ENCODE results near the gene ANKS1A. TPM values are rescaled to one million over a fixed set of nuclear protein-coding genes. Genes with fewer than 3 reads are reported as not detected.

Gene ANKS1A
- total and polyA plus RNA-seq, 2 experiments from 2014 or later, result 3.2 to 4.4 TPM

GRCh38 chr6:34934516-34934915, 45.5 kb downstream of the ANKS1A start:
- no peaks in the 10 kb centered on the region for H3K9me3 ChIP-seq (ENCODE audit: low read depth)
- no peaks in the 10 kb centered on the region for H3F3A ChIP-seq (ENCODE audit: insufficient read depth)
- H2AFZ ChIP-seq, result no peak overlapping the region
- H3K9me2 ChIP-seq (ENCODE audit: insufficient read depth), result no peaks in the 10 kb centered on the region
- in situ Hi-C loops (cut with MboI), result no loop called here
- no peaks in the 10 kb centered on the region for H3K36me3 ChIP-seq (ENCODE audit: low read depth)
- no peaks in the 10 kb centered on the region for H3K27me3 ChIP-seq (replicated peaks; ENCODE audit: insufficient read depth)
- H3K4me2 ChIP-seq (ENCODE audit: unreplicated experiment), result no peak overlapping the region
- DNase-seq, result no peak
- 72 to 75% methylated on average over 5 of the region's 5 CpGs for WGBS, 2 experiments (ENCODE audit: low coverage in 1 of 2, low lambda C conversion rate in 2 of 2, missing lambda C conversion rate in 2 of 2)
- H3K4me1 ChIP-seq (ENCODE audit: insufficient read depth), result no peaks in the 10 kb centered on the region
- no peak overlapping the region for H3K4me3 ChIP-seq
- TF ChIP-seq EZH2phosphoT487 (IDR thresholded peaks at IDR 0.05; ENCODE audit: insufficient read depth, low read depth), result no peak
- TF ChIP-seq EZH2 (IDR thresholded peaks at IDR 0.05; ENCODE audit: insufficient read depth, poor library complexity, severe bottlenecking), result no peak
- H4K20me1 ChIP-seq (ENCODE audit: insufficient read depth), result no peaks in the 10 kb centered on the region
- H3K9ac ChIP-seq, result no peak overlapping the region
- H3K79me2 ChIP-seq (ENCODE audit: insufficient read depth), result no peaks in the 10 kb centered on the region
- no peak overlapping the region for H3K27ac ChIP-seq

- H3K79me2 ChIP-seq (ENCODE audit: insufficient read depth), result 0 out of 2 replicates have a peak, but pooled peaks cover 5% of the 10 kb centered on the region
- no peaks in the 10 kb centered on the region for H3K27me3 ChIP-seq (replicated peaks; ENCODE audit: insufficient read depth)
- H3K4me3 ChIP-seq, result no peak overlapping the region
- no peaks in the 10 kb centered on the region for H4K20me1 ChIP-seq (ENCODE audit: insufficient read depth)
- no peaks in the 10 kb centered on the region for H3K9me3 ChIP-seq (ENCODE audit: low read depth)
- TF ChIP-seq EZH2 (IDR thresholded peaks at IDR 0.05; ENCODE audit: insufficient read depth, poor library complexity, severe bottlenecking), result no peak
- TF ChIP-seq EZH2phosphoT487 (IDR thresholded peaks at IDR 0.05; ENCODE audit: insufficient read depth, low read depth), result no peak
- no peaks in the 10 kb centered on the region for H3F3A ChIP-seq (ENCODE audit: insufficient read depth)
- WGBS, 2 experiments (ENCODE audit: low coverage in 1 of 2, low lambda C conversion rate in 2 of 2, missing lambda C conversion rate in 2 of 2), result 65 to 77% methylated on average over 3 of the region's 3 CpGs
- no peaks in the 10 kb centered on the region for H3K9me2 ChIP-seq (ENCODE audit: insufficient read depth)
- no peaks in the 10 kb centered on the region for H3K4me1 ChIP-seq (ENCODE audit: insufficient read depth)
- H2AFZ ChIP-seq, result no peak overlapping the region
- H3K4me2 ChIP-seq (ENCODE audit: unreplicated experiment), result no peak overlapping the region
- in situ Hi-C loops (cut with MboI), result no loop called here
- no peak overlapping the region for H3K27ac ChIP-seq
- H3K9ac ChIP-seq, result no peak overlapping the region
- no peaks in the 10 kb centered on the region for H3K36me3 ChIP-seq (ENCODE audit: low read depth)
- no peak for DNase-seq
Measured at GRCh38 chr6:34938268-34938667, 49.2 kb downstream of the ANKS1A start.

- Histone ChIP-seq H3K27ac (no peak overlapping the region), H3K9ac (no peak overlapping the region), H3K4me3 (no peak overlapping the region), H3K4me2 (ENCODE audit: unreplicated experiment) (no peak overlapping the region), H3K9me2 (ENCODE audit: insufficient read depth) (no peaks in the 10 kb centered on the region), H4K20me1 (ENCODE audit: insufficient read depth) (no peaks in the 10 kb centered on the region), H2AFZ (no peak overlapping the region), H3K36me3 (ENCODE audit: low read depth) (no peaks in the 10 kb centered on the region), H3K4me1 (ENCODE audit: insufficient read depth) (no peaks in the 10 kb centered on the region), H3K27me3 (replicated peaks; ENCODE audit: insufficient read depth) (no peaks in the 10 kb centered on the region), H3F3A (ENCODE audit: insufficient read depth) (no peaks in the 10 kb centered on the region), H3K79me2 (ENCODE audit: insufficient read depth) (0 out of 2 replicates have a peak, but pooled peaks cover 11% of the 10 kb centered on the region), H3K9me3 (ENCODE audit: low read depth) (no peaks in the 10 kb centered on the region)
- in situ Hi-C loops (cut with MboI), result no loop called here
- TF ChIP-seq EZH2 (IDR thresholded peaks at IDR 0.05; ENCODE audit: insufficient read depth, poor library complexity, severe bottlenecking), result no peak
- no peak for TF ChIP-seq EZH2phosphoT487 (IDR thresholded peaks at IDR 0.05; ENCODE audit: insufficient read depth, low read depth)
- WGBS, 2 experiments (ENCODE audit: low coverage in 1 of 2, low lambda C conversion rate in 2 of 2, missing lambda C conversion rate in 2 of 2), result 93 to 95% methylated on average over 4 of the region's 4 CpGs
- DNase-seq, result no peak
Measured at GRCh38 chr6:34940030-34940434, 51.0 kb downstream of the ANKS1A start.

- TF ChIP-seq EZH2phosphoT487 (IDR thresholded peaks at IDR 0.05; ENCODE audit: insufficient read depth, low read depth) (no peak), EZH2 (IDR thresholded peaks at IDR 0.05; ENCODE audit: insufficient read depth, poor library complexity, severe bottlenecking) (no peak)
- H3K9me2 ChIP-seq (ENCODE audit: insufficient read depth), result no peaks in the 10 kb centered on the region
- no peaks in the 10 kb centered on the region for H3F3A ChIP-seq (ENCODE audit: insufficient read depth)
- no peaks in the 10 kb centered on the region for H4K20me1 ChIP-seq (ENCODE audit: insufficient read depth)
- no peak overlapping the region for H3K4me2 ChIP-seq (ENCODE audit: unreplicated experiment)
- no peak overlapping the region for H2AFZ ChIP-seq
- no peak overlapping the region for H3K27ac ChIP-seq
- WGBS, 2 experiments (ENCODE audit: low coverage in 1 of 2, low lambda C conversion rate in 2 of 2, missing lambda C conversion rate in 2 of 2), result 89 to 91% methylated on average over 4 of the region's 4 CpGs
- H3K9ac ChIP-seq, result no peak overlapping the region
- H3K79me2 ChIP-seq (ENCODE audit: insufficient read depth), result 0 out of 2 replicates have a peak, but pooled peaks cover 11% of the 10 kb centered on the region
- H3K9me3 ChIP-seq (ENCODE audit: low read depth), result no peaks in the 10 kb centered on the region
- no peak overlapping the region for H3K4me3 ChIP-seq
- H3K36me3 ChIP-seq (ENCODE audit: low read depth), result no peaks in the 10 kb centered on the region
- in situ Hi-C loops (cut with MboI), result no loop called here
- no peaks in the 10 kb centered on the region for H3K4me1 ChIP-seq (ENCODE audit: insufficient read depth)
- no peak for DNase-seq
- H3K27me3 ChIP-seq (replicated peaks; ENCODE audit: insufficient read depth), result no peaks in the 10 kb centered on the region
Measured at GRCh38 chr6:34941421-34941820, 52.4 kb downstream of the ANKS1A start.

GRCh38 chr6:34945317-34945716, 56.3 kb downstream of the ANKS1A start:
- no peaks in the 10 kb centered on the region for H3K9me2 ChIP-seq (ENCODE audit: insufficient read depth)
- in situ Hi-C loops (cut with MboI), result no loop called here

More at GRCh38 chr6:34945317-34945716, 56.3 kb downstream of the ANKS1A start:
- H3K27ac ChIP-seq, result no peak overlapping the region
- H3K79me2 ChIP-seq (ENCODE audit: insufficient read depth), result 0 out of 2 replicates have a peak, but pooled peaks cover 11% of the 10 kb centered on the region
- no peaks in the 10 kb centered on the region for H3K9me3 ChIP-seq (ENCODE audit: low read depth)
- H2AFZ ChIP-seq, result no peak overlapping the region
- H3K4me2 ChIP-seq (ENCODE audit: unreplicated experiment), result no peak overlapping the region
- no peaks in the 10 kb centered on the region for H3K4me1 ChIP-seq (ENCODE audit: insufficient read depth)
- H3K4me3 ChIP-seq, result no peak overlapping the region
- H3K27me3 ChIP-seq (replicated peaks; ENCODE audit: insufficient read depth), result no peaks in the 10 kb centered on the region
- WGBS, 2 experiments (ENCODE audit: low coverage in 1 of 2, low lambda C conversion rate in 2 of 2, missing lambda C conversion rate in 2 of 2), result 94 to 95% methylated on average over 1 of the region's 1 CpG
- H3K36me3 ChIP-seq (ENCODE audit: low read depth), result no peaks in the 10 kb centered on the region
- no peaks in the 10 kb centered on the region for H4K20me1 ChIP-seq (ENCODE audit: insufficient read depth)
- H3K9ac ChIP-seq, result no peak overlapping the region
- DNase-seq, result no peak
- TF ChIP-seq EZH2phosphoT487 (IDR thresholded peaks at IDR 0.05; ENCODE audit: insufficient read depth, low read depth) (no peak), EZH2 (IDR thresholded peaks at IDR 0.05; ENCODE audit: insufficient read depth, poor library complexity, severe bottlenecking) (no peak)
- no peaks in the 10 kb centered on the region for H3F3A ChIP-seq (ENCODE audit: insufficient read depth)
